GM12801 (cell line): ENCODE measurements around the gene SBK1.

Source experiments
- TF ChIP-seq, protein P1 (sequence below): IDR thresholded peaks from one replicate; pipeline ENCODE4 v1.5.1; 2011; ENCODE audit warnings: control low read depth; ENCODE audit not compliant: insufficient read length; ENCODE audit errors: extremely low read depth

Gene SBK1

GRCh38 chr16:28318042-28318744, 25.9 kb downstream of the SBK1 start:
- TF ChIP-seq, protein P1, sequence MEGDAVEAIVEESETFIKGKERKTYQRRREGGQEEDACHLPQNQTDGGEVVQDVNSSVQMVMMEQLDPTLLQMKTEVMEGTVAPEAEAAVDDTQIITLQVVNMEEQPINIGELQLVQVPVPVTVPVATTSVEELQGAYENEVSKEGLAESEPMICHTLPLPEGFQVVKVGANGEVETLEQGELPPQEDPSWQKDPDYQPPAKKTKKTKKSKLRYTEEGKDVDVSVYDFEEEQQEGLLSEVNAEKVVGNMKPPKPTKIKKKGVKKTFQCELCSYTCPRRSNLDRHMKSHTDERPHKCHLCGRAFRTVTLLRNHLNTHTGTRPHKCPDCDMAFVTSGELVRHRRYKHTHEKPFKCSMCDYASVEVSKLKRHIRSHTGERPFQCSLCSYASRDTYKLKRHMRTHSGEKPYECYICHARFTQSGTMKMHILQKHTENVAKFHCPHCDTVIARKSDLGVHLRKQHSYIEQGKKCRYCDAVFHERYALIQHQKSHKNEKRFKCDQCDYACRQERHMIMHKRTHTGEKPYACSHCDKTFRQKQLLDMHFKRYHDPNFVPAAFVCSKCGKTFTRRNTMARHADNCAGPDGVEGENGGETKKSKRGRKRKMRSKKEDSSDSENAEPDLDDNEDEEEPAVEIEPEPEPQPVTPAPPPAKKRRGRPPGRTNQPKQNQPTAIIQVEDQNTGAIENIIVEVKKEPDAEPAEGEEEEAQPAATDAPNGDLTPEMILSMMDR: no peak

- TF ChIP-seq, protein P1: no peak
Measured at GRCh38 chr16:28319476-28320022, 27.2 kb downstream of the SBK1 start.

DNA sequence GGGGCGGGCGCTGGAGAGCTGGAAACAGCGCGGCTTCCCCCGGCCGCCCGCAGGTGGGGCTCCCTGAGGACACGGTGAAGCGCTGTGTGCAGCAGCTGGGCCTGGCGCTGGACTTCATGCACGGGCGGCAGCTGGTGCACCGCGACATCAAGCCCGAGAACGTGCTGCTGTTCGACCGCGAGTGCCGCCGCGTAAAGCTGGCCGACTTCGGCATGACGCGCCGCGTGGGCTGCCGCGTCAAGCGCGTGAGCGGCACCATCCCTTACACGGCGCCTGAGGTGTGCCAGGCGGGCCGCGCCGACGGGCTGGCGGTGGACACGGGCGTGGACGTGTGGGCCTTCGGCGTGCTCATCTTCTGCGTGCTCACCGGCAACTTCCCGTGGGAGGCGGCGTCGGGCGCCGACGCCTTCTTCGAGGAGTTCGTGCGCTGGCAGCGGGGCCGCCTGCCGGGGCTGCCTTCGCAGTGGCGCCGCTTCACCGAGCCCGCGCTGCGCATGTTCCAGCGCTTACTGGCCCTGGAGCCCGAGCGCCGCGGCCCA, 27.8 kb downstream of the SBK1 start:
- TF ChIP-seq, protein P1: no peak

DNA sequence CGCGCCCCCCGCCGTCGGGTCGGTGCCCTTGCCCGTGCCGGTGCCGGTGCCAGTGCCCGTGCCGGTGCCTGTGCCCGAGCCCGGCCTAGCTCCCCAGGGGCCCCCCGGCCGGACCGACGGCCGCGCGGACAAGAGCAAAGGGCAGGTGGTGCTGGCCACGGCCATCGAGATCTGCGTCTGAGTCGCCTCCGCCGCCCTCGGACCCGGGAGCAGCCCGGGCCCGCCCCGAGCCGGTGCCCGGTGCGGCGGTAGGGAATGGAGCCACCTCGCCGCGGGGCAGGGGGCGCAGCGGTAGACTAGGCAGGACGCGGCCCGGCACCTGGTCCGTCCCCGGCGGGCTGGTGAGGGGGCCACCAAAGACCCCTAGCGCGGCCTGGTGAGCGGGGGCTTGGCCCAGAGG, 28.4 kb downstream of the SBK1 start:
- TF ChIP-seq, protein P1: no peak

DNA sequence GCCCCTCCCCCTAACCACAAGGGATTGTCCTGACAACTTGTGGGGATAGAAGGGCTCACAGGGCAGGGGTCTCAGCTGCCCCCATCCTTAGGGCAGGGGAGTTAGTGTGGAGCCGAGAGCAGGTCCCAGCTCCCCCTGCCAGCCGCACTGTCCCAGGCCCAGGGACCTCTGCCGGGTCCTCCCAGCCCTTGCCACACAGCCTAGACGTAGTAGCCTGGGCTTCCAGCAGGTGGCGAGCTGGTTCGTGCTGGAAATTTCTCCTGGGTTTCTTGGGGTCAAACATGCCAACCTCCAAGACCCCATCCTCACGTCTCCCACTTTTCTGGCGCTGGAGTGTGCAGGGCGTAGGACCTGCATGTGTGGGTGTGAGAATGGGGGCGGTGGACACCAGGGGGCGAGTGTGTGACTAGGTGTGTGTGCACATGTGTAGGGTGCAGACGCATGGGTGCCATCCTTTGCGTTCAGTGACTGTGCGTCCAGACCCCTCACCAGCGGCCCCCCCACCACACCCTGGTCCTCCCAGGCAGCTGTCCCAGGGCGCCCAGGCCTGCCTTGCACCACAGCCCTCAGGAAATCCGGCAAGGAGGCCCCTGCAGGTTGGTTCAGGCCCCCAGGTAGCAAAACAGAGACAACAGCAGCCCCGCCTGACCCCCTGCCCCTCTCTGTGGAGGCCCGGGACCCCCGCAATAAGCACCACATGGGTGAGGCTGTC, 29.5 kb downstream of the SBK1 start:
- TF ChIP-seq, protein P1: no peak

GRCh38 chr16:28324235-28324886, 32.0 kb downstream of the SBK1 start:
- TF ChIP-seq, protein P1: no peak

GRCh38 chr16:28324887-28325279, 32.6 kb downstream of the SBK1 start:
- TF ChIP-seq, protein P1: no peak
